Esophagus squamous epithelium (tissue), 4 donors: ENCODE data around the gene CPPED1.

Experiments used
- POLR2A ChIP-seq, 4 donors: fragments of 450-650 bp; IDR thresholded peaks; one replicate each; pipeline ENCODE4 v1.6.1; 2017; ENCODE audit warnings: antibody characterized with exemption in 4 of 4, mild to moderate bottlenecking in 4 of 4, moderate library complexity in 3 of 4
- TF ChIP-seq, protein P1 (sequence below), 6 experiments: fragments of 450-650 bp in 4 of 6; fragments of 200-600 bp in 2 of 6; sonication (generic) in 2 of 6; IDR thresholded peaks; one replicate each; pipeline ENCODE4 v1.5.1; 2016 to 2019; ENCODE audit warnings: antibody characterized with exemption in 6 of 6, mild to moderate bottlenecking in 4 of 6, moderate library complexity in 4 of 6

DNA sequence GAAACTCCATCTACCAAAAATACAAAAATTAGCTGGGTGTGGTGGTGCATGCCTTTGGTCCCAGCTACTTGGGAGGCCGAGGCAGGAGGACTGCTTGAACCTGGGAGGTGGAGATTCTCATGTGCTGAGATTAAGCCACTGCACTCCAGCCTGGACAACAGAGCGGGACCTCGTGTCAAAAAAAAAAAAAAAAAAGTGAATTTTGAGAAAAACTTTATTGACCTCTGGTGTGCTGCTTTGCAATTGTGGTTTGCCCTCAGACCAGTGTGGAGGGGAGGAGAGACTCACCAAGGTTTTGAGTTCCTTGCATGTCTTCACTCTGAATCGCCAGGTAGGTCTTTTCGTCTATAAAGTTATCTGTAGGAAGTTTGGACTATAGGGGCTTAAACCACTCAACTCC, 145.2 kb downstream of the CPPED1 start:
- TF ChIP-seq, protein P1, sequence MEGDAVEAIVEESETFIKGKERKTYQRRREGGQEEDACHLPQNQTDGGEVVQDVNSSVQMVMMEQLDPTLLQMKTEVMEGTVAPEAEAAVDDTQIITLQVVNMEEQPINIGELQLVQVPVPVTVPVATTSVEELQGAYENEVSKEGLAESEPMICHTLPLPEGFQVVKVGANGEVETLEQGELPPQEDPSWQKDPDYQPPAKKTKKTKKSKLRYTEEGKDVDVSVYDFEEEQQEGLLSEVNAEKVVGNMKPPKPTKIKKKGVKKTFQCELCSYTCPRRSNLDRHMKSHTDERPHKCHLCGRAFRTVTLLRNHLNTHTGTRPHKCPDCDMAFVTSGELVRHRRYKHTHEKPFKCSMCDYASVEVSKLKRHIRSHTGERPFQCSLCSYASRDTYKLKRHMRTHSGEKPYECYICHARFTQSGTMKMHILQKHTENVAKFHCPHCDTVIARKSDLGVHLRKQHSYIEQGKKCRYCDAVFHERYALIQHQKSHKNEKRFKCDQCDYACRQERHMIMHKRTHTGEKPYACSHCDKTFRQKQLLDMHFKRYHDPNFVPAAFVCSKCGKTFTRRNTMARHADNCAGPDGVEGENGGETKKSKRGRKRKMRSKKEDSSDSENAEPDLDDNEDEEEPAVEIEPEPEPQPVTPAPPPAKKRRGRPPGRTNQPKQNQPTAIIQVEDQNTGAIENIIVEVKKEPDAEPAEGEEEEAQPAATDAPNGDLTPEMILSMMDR (IDR thresholded peaks at IDR 0.05): no peak
- TF ChIP-seq POLR2A (IDR thresholded peaks at IDR 0.05): no peak
